Measurements from ENCODE around the gene GMDS.

DNA sequence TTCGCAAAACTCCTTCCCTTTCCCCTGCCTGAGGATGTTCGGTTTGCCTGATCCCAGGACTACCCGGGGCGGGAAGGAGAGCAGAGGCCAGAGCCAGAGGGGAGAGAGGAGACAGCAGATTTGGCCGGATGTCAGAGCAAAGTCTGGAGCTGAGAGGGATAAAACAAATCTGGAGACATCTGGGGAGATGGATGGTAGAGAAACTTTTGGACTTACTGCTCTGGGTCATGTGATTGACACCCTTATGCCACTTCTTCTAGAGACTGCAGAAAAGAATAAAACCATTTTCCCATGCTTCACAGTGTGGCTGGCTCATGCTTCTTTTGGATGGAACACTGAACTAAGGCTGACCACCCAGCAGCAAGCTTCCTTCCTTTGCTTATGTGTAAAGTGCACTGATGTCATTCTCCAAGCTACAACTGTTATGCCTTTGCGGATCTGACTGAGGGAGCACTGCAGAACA lies 461.0 kb downstream of the GMDS start:
- TF ChIP-seq EZH2 (IDR thresholded peaks at IDR 0.05; ENCODE audit: borderline replicate concordance, low read depth, low read length, severe bottlenecking) = no peak
- TF ChIP-seq, protein P1, sequence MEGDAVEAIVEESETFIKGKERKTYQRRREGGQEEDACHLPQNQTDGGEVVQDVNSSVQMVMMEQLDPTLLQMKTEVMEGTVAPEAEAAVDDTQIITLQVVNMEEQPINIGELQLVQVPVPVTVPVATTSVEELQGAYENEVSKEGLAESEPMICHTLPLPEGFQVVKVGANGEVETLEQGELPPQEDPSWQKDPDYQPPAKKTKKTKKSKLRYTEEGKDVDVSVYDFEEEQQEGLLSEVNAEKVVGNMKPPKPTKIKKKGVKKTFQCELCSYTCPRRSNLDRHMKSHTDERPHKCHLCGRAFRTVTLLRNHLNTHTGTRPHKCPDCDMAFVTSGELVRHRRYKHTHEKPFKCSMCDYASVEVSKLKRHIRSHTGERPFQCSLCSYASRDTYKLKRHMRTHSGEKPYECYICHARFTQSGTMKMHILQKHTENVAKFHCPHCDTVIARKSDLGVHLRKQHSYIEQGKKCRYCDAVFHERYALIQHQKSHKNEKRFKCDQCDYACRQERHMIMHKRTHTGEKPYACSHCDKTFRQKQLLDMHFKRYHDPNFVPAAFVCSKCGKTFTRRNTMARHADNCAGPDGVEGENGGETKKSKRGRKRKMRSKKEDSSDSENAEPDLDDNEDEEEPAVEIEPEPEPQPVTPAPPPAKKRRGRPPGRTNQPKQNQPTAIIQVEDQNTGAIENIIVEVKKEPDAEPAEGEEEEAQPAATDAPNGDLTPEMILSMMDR (IDR thresholded peaks at IDR 0.05; ENCODE audit: borderline replicate concordance, extremely low read depth, low read length, poor library complexity, severe bottlenecking) = no peak

Data from DND-41 (cell line).